ENCODE results near the gene USP32. TPM values are rescaled to one million over a fixed set of nuclear protein-coding genes. Genes with fewer than 3 reads are reported as not detected.
"Not testable (repeated sequence)": the region's sequence is repeated elsewhere in the genome, so short reads cannot be mapped to it uniquely, and the experiment has no call there.

Gene USP32
- total and polyA plus RNA-seq, 7 donors, result 19.5 to 64.9 (median 38.6) TPM

DNA sequence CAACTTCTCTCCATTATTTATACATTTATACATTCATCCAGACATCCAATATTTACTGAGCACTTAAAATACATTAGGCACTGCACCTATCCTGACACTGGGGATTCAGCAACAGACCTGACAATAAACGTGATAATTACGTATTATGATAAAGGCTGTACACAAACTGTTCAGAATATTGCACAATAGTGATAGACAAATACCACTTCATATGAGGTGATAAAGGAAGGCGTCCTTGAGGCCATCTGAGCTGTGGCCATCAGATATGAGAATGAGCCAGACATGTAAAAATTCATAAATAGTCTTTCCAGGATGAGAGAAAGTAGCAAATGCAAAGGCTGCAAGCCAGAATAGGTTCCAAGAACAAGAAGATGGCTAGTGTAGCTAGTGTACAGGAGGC, 8.6 kb downstream of the USP32 start:
- 65 to 86% (median 70%) methylated on average over 3 of the region's 3 CpGs for WGBS, 3 donors
- Histone ChIP-seq H3K4me3 (no peak overlapping the region), H3K9me3 (no peaks in the 10 kb centered on the region), H3K36me3 (ENCODE audit: insufficient read depth in 1 of 2, low read depth in 1 of 2) (no peaks in the 10 kb centered on the region), H3K27ac (no peak overlapping the region), H3K4me1 (peaks cover 68% of the 10 kb centered on the region), H3K27me3 (ENCODE audit: insufficient read depth in 3 of 3, low read length in 2 of 3) (no peaks in the 10 kb centered on the region)
- TF ChIP-seq, protein P1, sequence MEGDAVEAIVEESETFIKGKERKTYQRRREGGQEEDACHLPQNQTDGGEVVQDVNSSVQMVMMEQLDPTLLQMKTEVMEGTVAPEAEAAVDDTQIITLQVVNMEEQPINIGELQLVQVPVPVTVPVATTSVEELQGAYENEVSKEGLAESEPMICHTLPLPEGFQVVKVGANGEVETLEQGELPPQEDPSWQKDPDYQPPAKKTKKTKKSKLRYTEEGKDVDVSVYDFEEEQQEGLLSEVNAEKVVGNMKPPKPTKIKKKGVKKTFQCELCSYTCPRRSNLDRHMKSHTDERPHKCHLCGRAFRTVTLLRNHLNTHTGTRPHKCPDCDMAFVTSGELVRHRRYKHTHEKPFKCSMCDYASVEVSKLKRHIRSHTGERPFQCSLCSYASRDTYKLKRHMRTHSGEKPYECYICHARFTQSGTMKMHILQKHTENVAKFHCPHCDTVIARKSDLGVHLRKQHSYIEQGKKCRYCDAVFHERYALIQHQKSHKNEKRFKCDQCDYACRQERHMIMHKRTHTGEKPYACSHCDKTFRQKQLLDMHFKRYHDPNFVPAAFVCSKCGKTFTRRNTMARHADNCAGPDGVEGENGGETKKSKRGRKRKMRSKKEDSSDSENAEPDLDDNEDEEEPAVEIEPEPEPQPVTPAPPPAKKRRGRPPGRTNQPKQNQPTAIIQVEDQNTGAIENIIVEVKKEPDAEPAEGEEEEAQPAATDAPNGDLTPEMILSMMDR (IDR thresholded peaks at IDR 0.05), result no peak
- intact Hi-C loops (cut with DNase I), result no loop called here
- ATAC-seq (no peak), DNase-seq (no peak)

DNA sequence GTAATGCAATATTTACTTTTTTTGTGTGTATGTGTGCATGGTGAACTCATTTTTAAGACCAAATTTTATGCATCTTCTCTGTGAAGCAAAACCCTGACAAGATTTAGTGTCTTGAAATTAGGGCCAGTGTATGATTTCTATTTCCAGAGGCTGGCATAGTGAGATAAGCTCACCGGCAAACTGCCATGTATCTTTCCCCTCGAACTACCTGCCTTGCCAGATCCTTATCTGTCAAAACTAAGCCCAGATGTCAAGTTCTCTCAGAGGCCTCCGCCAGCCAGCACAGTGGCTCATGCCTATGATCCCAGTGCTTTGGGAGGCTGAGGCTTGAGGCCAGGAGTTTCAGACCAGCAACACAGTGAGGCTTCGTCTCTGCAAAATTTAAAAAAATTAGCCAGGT, 10.0 kb downstream of the USP32 start:
- no peak for DNase-seq
- H3K27ac ChIP-seq, result no peak overlapping the region
- peaks cover 62% of the 10 kb centered on the region for H3K4me1 ChIP-seq
- peak in 2 of 4 donors; percentile 41 to 61 for ATAC-seq
- 45 to 63% (median 50%) methylated on average over 4 of the region's 4 CpGs for WGBS, 3 donors
- TF ChIP-seq, protein P1 (IDR thresholded peaks at IDR 0.05), result no peak
- no peak overlapping the region for H3K4me3 ChIP-seq
- intact Hi-C loops (cut with DNase I), result no loop called here
- H3K9me3 ChIP-seq, result no peaks in the 10 kb centered on the region
- no peaks in the 10 kb centered on the region for H3K27me3 ChIP-seq (ENCODE audit: insufficient read depth in 3 of 3, low read length in 2 of 3)
- H3K36me3 ChIP-seq (ENCODE audit: insufficient read depth in 1 of 2, low read depth in 1 of 2), result no peaks in the 10 kb centered on the region

DNA sequence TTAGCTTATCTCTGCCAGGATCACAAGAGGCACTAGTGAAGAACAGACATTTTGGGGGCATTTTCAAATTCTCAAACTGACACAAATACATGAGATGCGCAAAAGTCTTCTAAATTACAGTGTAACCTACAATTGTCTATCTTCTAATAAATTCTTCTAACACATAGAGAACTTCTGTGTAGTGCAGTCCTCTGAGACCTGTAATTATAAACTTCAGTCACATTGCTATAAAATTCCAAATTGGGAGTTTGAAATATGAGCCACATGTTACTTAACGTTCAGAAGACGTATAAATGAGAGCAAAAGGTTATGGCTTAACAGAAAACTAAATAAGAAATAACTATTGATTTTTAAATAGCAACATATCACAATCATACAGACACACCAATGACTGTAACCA, 12.5 kb downstream of the USP32 start:
- DNase-seq; intact Hi-C loops (cut with DNase I); ATAC-seq; H3K4me3 ChIP-seq; H3K9me3 ChIP-seq; H3K36me3 ChIP-seq (ENCODE audit: insufficient read depth in 1 of 2, low read depth in 1 of 2); H3K27me3 ChIP-seq (ENCODE audit: insufficient read depth in 3 of 3, low read length in 2 of 3); H3K27ac ChIP-seq: not testable (repeated sequence)
- WGBS, 3 donors, result 14 to 25% (median 20%) methylated on average over 2 of the region's 3 CpGs
- H3K4me1 ChIP-seq, result peaks cover 45% of the 10 kb centered on the region

DNA sequence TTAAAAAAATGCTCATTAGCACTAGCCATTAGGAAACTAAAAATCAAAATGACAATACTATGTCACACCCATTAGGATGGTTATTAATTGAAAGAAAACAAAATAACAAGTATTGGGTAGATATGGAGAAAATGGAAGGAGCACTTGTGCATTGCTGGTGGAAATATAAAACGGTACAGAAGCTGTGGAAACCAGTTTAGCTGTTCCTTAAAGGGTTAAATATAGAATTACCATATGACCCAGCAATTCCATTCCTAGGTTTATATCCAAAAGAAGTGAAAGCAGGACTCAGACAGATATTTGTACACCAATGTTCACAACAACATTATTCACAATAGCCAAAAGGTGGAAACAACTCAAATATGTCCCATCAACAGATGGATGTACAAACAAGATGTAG, 13.7 kb downstream of the USP32 start:
- H3K27me3 ChIP-seq (ENCODE audit: insufficient read depth in 3 of 3, low read length in 2 of 3); H3K9me3 ChIP-seq; H3K36me3 ChIP-seq (ENCODE audit: insufficient read depth in 1 of 2, low read depth in 1 of 2); intact Hi-C loops (cut with DNase I); H3K27ac ChIP-seq; DNase-seq; ATAC-seq; H3K4me3 ChIP-seq: not testable (repeated sequence)
- 83 to 97% (median 96%) methylated on average over 1 of the region's 1 CpG for WGBS, 3 donors
- peaks cover 34% of the 10 kb centered on the region for H3K4me1 ChIP-seq

DNA sequence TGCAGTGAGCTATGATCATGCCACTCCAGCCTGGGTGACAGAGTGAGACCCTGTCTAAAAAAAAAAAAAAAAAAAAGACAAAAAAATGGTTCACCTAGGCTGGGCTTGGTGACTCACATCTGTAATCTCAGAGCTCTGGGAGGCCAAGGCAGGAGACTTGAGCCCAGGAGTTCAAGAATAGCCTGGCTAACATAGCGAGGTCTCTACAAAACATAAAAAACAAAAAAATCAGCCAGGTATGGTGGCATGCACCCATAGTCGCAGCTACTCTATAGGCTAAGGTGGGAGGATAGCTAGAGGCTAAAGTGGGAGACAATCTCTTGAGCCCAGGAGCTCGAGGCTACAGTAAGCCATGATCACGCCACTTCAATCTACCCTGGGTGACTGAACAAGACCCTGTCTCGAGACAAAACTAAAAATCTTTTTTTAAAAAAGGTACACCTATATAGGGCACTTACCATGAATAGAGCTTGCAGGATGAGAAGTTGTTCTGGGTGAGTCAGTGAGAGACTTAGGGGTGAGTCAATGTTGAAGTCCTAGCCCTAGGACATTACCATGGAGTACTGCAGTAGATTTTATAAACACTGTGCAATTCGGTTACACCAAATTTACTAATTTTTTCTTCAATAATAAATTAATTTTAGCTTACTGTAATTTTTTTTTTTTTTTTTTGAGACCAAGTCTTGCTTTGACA, 19.0 kb downstream of the USP32 start:
- H3K36me3 ChIP-seq (ENCODE audit: insufficient read depth in 1 of 2, low read depth in 1 of 2), result peaks cover 0 to 3% of the 10 kb centered on the region in 2 donors
- DNase-seq (no peak), ATAC-seq (peak; percentile 49 to 98 (median 96))
- H3K9me3 ChIP-seq, result no peaks in the 10 kb centered on the region
- H3K4me3 ChIP-seq, result no peak overlapping the region
- TF ChIP-seq, protein P1 (IDR thresholded peaks at IDR 0.05), result no peak
- intact Hi-C loops (cut with DNase I), result no loop called here
- H3K4me1 ChIP-seq, result peaks cover 5% of the 10 kb centered on the region
- no peak overlapping the region for H3K27ac ChIP-seq
- WGBS, 3 donors, result 92 to 97% (median 94%) methylated on average over 6 of the region's 6 CpGs
- no peaks in the 10 kb centered on the region for H3K27me3 ChIP-seq (ENCODE audit: insufficient read depth in 3 of 3, low read length in 2 of 3)
